ENCODE results near the gene ARHGEF19. TPM values are rescaled to one million over a fixed set of nuclear protein-coding genes. Genes with fewer than 3 reads are reported as not detected.
"Not testable (repeated sequence)": the region's sequence is repeated elsewhere in the genome, so short reads cannot be mapped to it uniquely, and the experiment has no call there.

ARHGEF19 gene
- 10 to 100 TPM; 10.7 to 12.1 TPM for total RNA-seq

GRCh38 chr1:16212251-16212961 is at the start of gene ARHGEF19:
Gene ARHGEF19 (minus strand): TSS chr1:16212652. CDS start chr1:16209054, 3,598 bp downstream.
- Mint-ChIP-seq H3K4me1 (peaks cover 19% of the 10 kb centered on the region), H3K27me3 (peaks cover 6% of the 10 kb centered on the region), H3K9me3 (no peaks in the 10 kb centered on the region), H3K36me3 (ENCODE audit: low read depth) (no peaks in the 10 kb centered on the region), H3K27ac (no peak within 1 kb of the TSS), H3K4me3 (no peak within 1 kb of the TSS)
- POLR2A ChIA-PET, result no interaction called here
- CTCF ChIA-PET, result interaction anchor here (0.9 to 1.2 kb wide), 4 partner anchors 11 to 139 kb away, joined by 3 read pairs; partner anchors contain the start of gene FAM131C
- no peak for DNase-seq

GRCh38 chr1:16262067-16262466 is 49.6 kb upstream of the ARHGEF19 start:
- DNase-seq, result no peak
- ChIA-PET POLR2A (no interaction called here), CTCF (interaction anchor here (0.9 to 1.2 kb wide), 2 partner anchors 18 to 59 kb away, joined by 3 read pairs; no protein-coding TSS in a partner anchor)
- Mint-ChIP-seq H3K27ac (no peak overlapping the region), H3K9me3 (no peaks in the 10 kb centered on the region), H3K36me3 (ENCODE audit: low read depth) (no peaks in the 10 kb centered on the region), H3K4me3 (no peak overlapping the region), H3K4me1 (no peaks in the 10 kb centered on the region), H3K27me3 (no peaks in the 10 kb centered on the region)

- ChIA-PET POLR2A (no interaction called here), CTCF (no interaction called here)
- Mint-ChIP-seq H3K9me3 (no peaks in the 10 kb centered on the region), H3K27me3 (no peaks in the 10 kb centered on the region), H3K4me1 (no peaks in the 10 kb centered on the region), H3K4me3 (no peak overlapping the region), H3K27ac (no peak overlapping the region), H3K36me3 (ENCODE audit: low read depth) (no peaks in the 10 kb centered on the region)
- DNase-seq, result no peak
These were observed 48.4 kb upstream of the ARHGEF19 start for GRCh38 chr1:16260814-16261213.

GRCh38 chr1:16258591-16259135 is 46.2 kb upstream of the ARHGEF19 start:
- H3K27me3 Mint-ChIP-seq, result no peaks in the 10 kb centered on the region
- H3K9me3 Mint-ChIP-seq, result no peaks in the 10 kb centered on the region
- ChIA-PET POLR2A (no interaction called here), CTCF (interaction anchor here (0.6 kb wide), 1 partner anchor 221 kb away, joined by 4 read pairs; no protein-coding TSS in a partner anchor)
- H3K27ac Mint-ChIP-seq, result peak overlapping the region; percentile 5
- H3K4me3 Mint-ChIP-seq, result no peak overlapping the region
- peaks cover 7% of the 10 kb centered on the region for H3K36me3 Mint-ChIP-seq (ENCODE audit: low read depth)
- DNase-seq, result no peak
- H3K4me1 Mint-ChIP-seq, result peaks cover 4% of the 10 kb centered on the region

- H3K27ac Mint-ChIP-seq, result no peak overlapping the region
- no peaks in the 10 kb centered on the region for H3K9me3 Mint-ChIP-seq
- no peak overlapping the region for H3K4me3 Mint-ChIP-seq
- H3K36me3 Mint-ChIP-seq (ENCODE audit: low read depth), result peaks cover 7% of the 10 kb centered on the region
- no peaks in the 10 kb centered on the region for H3K27me3 Mint-ChIP-seq
- DNase-seq, result no peak
- CTCF ChIA-PET, result no interaction called here
- POLR2A ChIA-PET, result no interaction called here
- peaks cover 4% of the 10 kb centered on the region for H3K4me1 Mint-ChIP-seq
These were observed 45.5 kb upstream of the ARHGEF19 start for GRCh38 chr1:16257968-16258367.

- H3K27ac Mint-ChIP-seq; H3K9me3 Mint-ChIP-seq; H3K36me3 Mint-ChIP-seq (ENCODE audit: low read depth); H3K4me1 Mint-ChIP-seq; DNase-seq; POLR2A ChIA-PET; H3K27me3 Mint-ChIP-seq; H3K4me3 Mint-ChIP-seq; CTCF ChIA-PET: not testable (repeated sequence)
These were observed 45.1 kb upstream of the ARHGEF19 start for GRCh38 chr1:16257556-16257955.

GRCh38 chr1:16256478-16256877 is 44.0 kb upstream of the ARHGEF19 start:
- ChIA-PET CTCF (no interaction called here), POLR2A (no interaction called here)
- Mint-ChIP-seq H3K27me3 (no peaks in the 10 kb centered on the region), H3K36me3 (ENCODE audit: low read depth) (peaks cover 10% of the 10 kb centered on the region), H3K4me3 (no peak overlapping the region), H3K9me3 (no peaks in the 10 kb centered on the region), H3K27ac (no peak overlapping the region), H3K4me1 (peaks cover 4% of the 10 kb centered on the region)
- DNase-seq, result no peak

GRCh38 chr1:16254263-16254928 is 41.9 kb upstream of the ARHGEF19 start:
- H3K27me3 Mint-ChIP-seq, result no peaks in the 10 kb centered on the region
- ChIA-PET CTCF (interaction anchor here (0.6 to 1.3 kb wide), 4 partner anchors 10 to 625 kb away, joined by 3 read pairs; no protein-coding TSS in a partner anchor), POLR2A (no interaction called here)
- no peaks in the 10 kb centered on the region for H3K9me3 Mint-ChIP-seq
- no peak for DNase-seq
- no peak overlapping the region for H3K4me3 Mint-ChIP-seq
- peak overlapping the region; percentile 15 for H3K27ac Mint-ChIP-seq
- peaks cover 26% of the 10 kb centered on the region for H3K36me3 Mint-ChIP-seq (ENCODE audit: low read depth)
- peaks cover 13% of the 10 kb centered on the region for H3K4me1 Mint-ChIP-seq

- no peak overlapping the region for H3K4me3 Mint-ChIP-seq
- peaks cover 22% of the 10 kb centered on the region for H3K4me1 Mint-ChIP-seq
- H3K36me3 Mint-ChIP-seq (ENCODE audit: low read depth), result peaks cover 29% of the 10 kb centered on the region
- H3K27me3 Mint-ChIP-seq, result no peaks in the 10 kb centered on the region
- ChIA-PET CTCF (interaction anchor here (0.6 to 1.3 kb wide), 2 partner anchors 9 to 152 kb away, joined by 3 read pairs; no protein-coding TSS in a partner anchor), POLR2A (no interaction called here)
- no peaks in the 10 kb centered on the region for H3K9me3 Mint-ChIP-seq
- no peak overlapping the region for H3K27ac Mint-ChIP-seq
- DNase-seq, result no peak
These were observed 41.0 kb upstream of the ARHGEF19 start for GRCh38 chr1:16253332-16253922.

GRCh38 chr1:16252912-16253311 is 40.5 kb upstream of the ARHGEF19 start:
- Mint-ChIP-seq H3K4me1 (peaks cover 23% of the 10 kb centered on the region), H3K27me3 (no peaks in the 10 kb centered on the region), H3K4me3 (no peak overlapping the region), H3K9me3 (no peaks in the 10 kb centered on the region), H3K27ac (no peak overlapping the region), H3K36me3 (ENCODE audit: low read depth) (peaks cover 31% of the 10 kb centered on the region)
- CTCF ChIA-PET, result interaction anchor here (1.0 to 1.3 kb wide), 2 partner anchors 8 to 174 kb away, joined by 3 read pairs; no protein-coding TSS in a partner anchor
- no peak for DNase-seq
- POLR2A ChIA-PET, result no interaction called here

- POLR2A ChIA-PET, result no interaction called here
- no peak overlapping the region for H3K27ac Mint-ChIP-seq
These were observed 38.9 kb upstream of the ARHGEF19 start for GRCh38 chr1:16251381-16251780.

GRCh38 chr1:16250524-16251251 is 38.2 kb upstream of the ARHGEF19 start:
- peaks cover 32% of the 10 kb centered on the region for H3K36me3 Mint-ChIP-seq (ENCODE audit: low read depth)
- H3K27ac Mint-ChIP-seq, result no peak overlapping the region
- no peaks in the 10 kb centered on the region for H3K9me3 Mint-ChIP-seq
- H3K27me3 Mint-ChIP-seq, result no peaks in the 10 kb centered on the region
- ChIA-PET POLR2A (interaction anchor here (0.8 kb wide), 1 partner anchor 94 kb away, joined by 5 read pairs; no protein-coding TSS in a partner anchor), CTCF (no interaction called here)
- H3K4me1 Mint-ChIP-seq, result peaks cover 25% of the 10 kb centered on the region
- DNase-seq, result no peak
- no peak overlapping the region for H3K4me3 Mint-ChIP-seq

More at GRCh38 chr1:16251381-16251780, 38.9 kb upstream of the ARHGEF19 start:
- DNase-seq, result no peak
- peaks cover 25% of the 10 kb centered on the region for H3K4me1 Mint-ChIP-seq
- CTCF ChIA-PET, result interaction anchor here (0.6 kb wide), 1 partner anchor 32 kb away, joined by 3 read pairs; no protein-coding TSS in a partner anchor
- H3K9me3 Mint-ChIP-seq, result no peaks in the 10 kb centered on the region
- H3K27me3 Mint-ChIP-seq, result no peaks in the 10 kb centered on the region
- no peak overlapping the region for H3K4me3 Mint-ChIP-seq
- peaks cover 32% of the 10 kb centered on the region for H3K36me3 Mint-ChIP-seq (ENCODE audit: low read depth)
